ENCODE measurements around the gene LSM7.
"Not testable (repeated sequence)": the region's sequence is repeated elsewhere in the genome, so short reads cannot be mapped to it uniquely, and the experiment has no call there.

Gene LSM7

GRCh38 chr19:2359992-2360685, 31.8 kb upstream of the LSM7 start, which contains the start of gene TMPRSS9:
Gene TMPRSS9, plus strand, starts transcription at chr19:2360265. Its CDS starts 29,521 bp downstream, at chr19:2389786.
- no peak within 1 kb of the TSS for H3K27ac Mint-ChIP-seq
- H3K4me3 Mint-ChIP-seq: no peak within 1 kb of the TSS
- no peaks in the 10 kb centered on the region for H3K36me3 Mint-ChIP-seq (ENCODE audit: low read depth)
- H3K27me3 Mint-ChIP-seq (ENCODE audit: low read depth): peaks cover 6% of the 10 kb centered on the region
- H3K9me3 Mint-ChIP-seq: no peaks in the 10 kb centered on the region
- no peaks in the 10 kb centered on the region for H3K4me1 Mint-ChIP-seq (ENCODE audit: low read depth)

- Mint-ChIP-seq H3K4me1 (ENCODE audit: low read depth) (no peaks in the 10 kb centered on the region), H3K4me3 (no peak overlapping the region), H3K36me3 (ENCODE audit: low read depth) (no peaks in the 10 kb centered on the region), H3K27me3 (ENCODE audit: low read depth) (peaks cover 6% of the 10 kb centered on the region), H3K9me3 (no peaks in the 10 kb centered on the region), H3K27ac (no peak overlapping the region)
Observed at GRCh38 chr19:2358548-2359173, 30.3 kb upstream of the LSM7 start.

- no peaks in the 10 kb centered on the region for H3K4me1 Mint-ChIP-seq (ENCODE audit: low read depth)
- H3K4me3 Mint-ChIP-seq: no peak overlapping the region
- no peaks in the 10 kb centered on the region for H3K9me3 Mint-ChIP-seq
- H3K36me3 Mint-ChIP-seq (ENCODE audit: low read depth): no peaks in the 10 kb centered on the region
- no peak overlapping the region for H3K27ac Mint-ChIP-seq
- peaks cover 6% of the 10 kb centered on the region for H3K27me3 Mint-ChIP-seq (ENCODE audit: low read depth)
Observed at GRCh38 chr19:2357279-2358206, 29.2 kb upstream of the LSM7 start.

- Mint-ChIP-seq H3K4me3 (no peak overlapping the region), H3K9me3 (no peaks in the 10 kb centered on the region), H3K27ac (no peak overlapping the region), H3K27me3 (ENCODE audit: low read depth) (peaks cover 6% of the 10 kb centered on the region), H3K36me3 (ENCODE audit: low read depth) (no peaks in the 10 kb centered on the region), H3K4me1 (ENCODE audit: low read depth) (no peaks in the 10 kb centered on the region)
Observed at GRCh38 chr19:2356036-2356646, 27.8 kb upstream of the LSM7 start.

GRCh38 chr19:2355168-2356035, 27.0 kb upstream of the LSM7 start:
- H3K36me3 Mint-ChIP-seq (ENCODE audit: low read depth): no peaks in the 10 kb centered on the region
- H3K27ac Mint-ChIP-seq: no peak overlapping the region
- H3K4me1 Mint-ChIP-seq (ENCODE audit: low read depth): no peaks in the 10 kb centered on the region
- no peak overlapping the region for H3K4me3 Mint-ChIP-seq
- no peaks in the 10 kb centered on the region for H3K9me3 Mint-ChIP-seq
- H3K27me3 Mint-ChIP-seq (ENCODE audit: low read depth): peaks cover 2% of the 10 kb centered on the region

- Mint-ChIP-seq H3K27me3 (ENCODE audit: low read depth) (no peaks in the 10 kb centered on the region), H3K4me1 (ENCODE audit: low read depth) (no peaks in the 10 kb centered on the region), H3K36me3 (ENCODE audit: low read depth) (no peaks in the 10 kb centered on the region), H3K4me3 (no peak overlapping the region), H3K9me3 (no peaks in the 10 kb centered on the region), H3K27ac (no peak overlapping the region)
Observed at GRCh38 chr19:2354670-2355069, 26.3 kb upstream of the LSM7 start.

GRCh38 chr19:2353887-2354592, 25.7 kb upstream of the LSM7 start:
- Mint-ChIP-seq H3K9me3 (no peaks in the 10 kb centered on the region), H3K4me1 (ENCODE audit: low read depth) (no peaks in the 10 kb centered on the region), H3K4me3 (no peak overlapping the region), H3K27ac (no peak overlapping the region), H3K36me3 (ENCODE audit: low read depth) (no peaks in the 10 kb centered on the region), H3K27me3 (ENCODE audit: low read depth) (no peaks in the 10 kb centered on the region)

GRCh38 chr19:2353159-2353886, 24.9 kb upstream of the LSM7 start:
- no peaks in the 10 kb centered on the region for H3K9me3 Mint-ChIP-seq
- H3K36me3 Mint-ChIP-seq (ENCODE audit: low read depth): no peaks in the 10 kb centered on the region
- no peaks in the 10 kb centered on the region for H3K27me3 Mint-ChIP-seq (ENCODE audit: low read depth)
- no peak overlapping the region for H3K4me3 Mint-ChIP-seq
- no peaks in the 10 kb centered on the region for H3K4me1 Mint-ChIP-seq (ENCODE audit: low read depth)
- no peak overlapping the region for H3K27ac Mint-ChIP-seq

GRCh38 chr19:2352121-2352520, 23.7 kb upstream of the LSM7 start:
- Mint-ChIP-seq H3K27ac (no peak overlapping the region), H3K36me3 (ENCODE audit: low read depth) (no peaks in the 10 kb centered on the region), H3K4me3 (no peak overlapping the region), H3K4me1 (ENCODE audit: low read depth) (no peaks in the 10 kb centered on the region), H3K9me3 (no peaks in the 10 kb centered on the region), H3K27me3 (ENCODE audit: low read depth) (no peaks in the 10 kb centered on the region)

GRCh38 chr19:2351591-2351990, 23.2 kb upstream of the LSM7 start:
- Mint-ChIP-seq H3K4me3 (no peak overlapping the region), H3K27me3 (ENCODE audit: low read depth) (no peaks in the 10 kb centered on the region), H3K4me1 (ENCODE audit: low read depth) (no peaks in the 10 kb centered on the region), H3K36me3 (ENCODE audit: low read depth) (no peaks in the 10 kb centered on the region), H3K9me3 (no peaks in the 10 kb centered on the region), H3K27ac (no peak overlapping the region)

GRCh38 chr19:2350656-2351055, 22.3 kb upstream of the LSM7 start:
- Mint-ChIP-seq H3K27me3 (ENCODE audit: low read depth) (no peaks in the 10 kb centered on the region), H3K4me3 (no peak overlapping the region), H3K36me3 (ENCODE audit: low read depth) (peaks cover 3% of the 10 kb centered on the region), H3K4me1 (ENCODE audit: low read depth) (no peaks in the 10 kb centered on the region), H3K27ac (no peak overlapping the region), H3K9me3 (no peaks in the 10 kb centered on the region)

GRCh38 chr19:2349818-2350217, 21.4 kb upstream of the LSM7 start:
- H3K27me3 Mint-ChIP-seq (ENCODE audit: low read depth); H3K4me1 Mint-ChIP-seq (ENCODE audit: low read depth); H3K27ac Mint-ChIP-seq; H3K36me3 Mint-ChIP-seq (ENCODE audit: low read depth); H3K9me3 Mint-ChIP-seq; H3K4me3 Mint-ChIP-seq: not testable (repeated sequence)

All from T-helper 1 cell treated with Interleukin-12 subunit alpha and Interleukin-12 subunit beta and Interleukin-4 antibody, amounts not matched to agents 30 μg/mL and 1 μg/mL, for 36 hours (primary cell).